SK-N-SH (cell line): ENCODE data around the gene TMEM143. TPM values are rescaled to one million over a fixed set of nuclear protein-coding genes. Genes with fewer than 3 reads are reported as not detected.

ENCODE experiments used
- CTCF ChIA-PET: fragments of 300-600, 350-600 bp; formaldehyde crosslinking; extraction: SDS; loops from one replicate; lab custom pipeline; 2021; lab: Yijun Ruan, JAX
- POLR2A ChIA-PET: fragments of 350-600 bp; sonication (Branson Sonifier 250); formaldehyde crosslinking; extraction: SDS; loops from one replicate; lab custom pipeline; 2020; ENCODE audit warnings: antibody characterized with exemption, inconsistent platforms; lab: Yijun Ruan, JAX
- DNase-seq: peaks from one replicate; pipeline ENCODE4 v3.0.0; 2012
- H2AFZ ChIP-seq: fragments of 200-600 bp; sonication (generic); 2 replicates; pipeline ENCODE4 v1.8.1; 2016; ENCODE audit warnings: antibody characterized with exemption, mild to moderate bottlenecking, low read depth
- H3F3A ChIP-seq: fragments of 200-600 bp; sonication (generic); replicated peaks from 2 replicates; pipeline ENCODE3; 2016; ENCODE audit warnings: antibody characterized with exemption, mild to moderate bottlenecking; ENCODE audit not compliant: insufficient read depth
- H3K27ac ChIP-seq, 2 experiments: fragments of 200-500 bp in 1 of 2; fragments of 200-600 bp in 1 of 2; sonication (Bioruptor generic) in 1 of 2; sonication (generic), shearing (Covaris generic) in 1 of 2; 2 replicates each; pipeline versions ENCODE4 v1.5.1 to v1.6.1; 2014 to 2016; ENCODE audit warnings: low read depth in 2 of 2, inconsistent platforms in 1 of 2, low read length in 1 of 2, mild to moderate bottlenecking in 1 of 2, mixed read lengths in 1 of 2
- H3K27me3 ChIP-seq: fragments of 200-600 bp; sonication (generic), shearing (Covaris generic); 2 replicates; pipeline ENCODE4 v1.6.1; 2016; ENCODE audit warnings: mixed run types; ENCODE audit not compliant: insufficient read depth
- H3K36me3 ChIP-seq, 2 experiments: fragments of 200-500 bp in 1 of 2; fragments of 200-600 bp in 1 of 2; sonication (Bioruptor generic) in 1 of 2; sonication (generic) in 1 of 2; replicated peaks in 1 of 2; 2 replicates each; pipeline versions ENCODE3 to v1.5.1; 2014 to 2016; ENCODE audit warnings: low read length in 1 of 2, mild to moderate bottlenecking in 1 of 2; ENCODE audit not compliant: insufficient read depth in 2 of 2, control insufficient read depth in 1 of 2
- H3K4me1 ChIP-seq, 2 experiments: fragments of 200-500 bp in 1 of 2; fragments of 200-600 bp in 1 of 2; sonication (Bioruptor generic) in 1 of 2; sonication (generic), shearing (Covaris generic) in 1 of 2; 2 replicates each; pipeline versions ENCODE4 v1.5.1 to v1.6.1; 2014 to 2016; ENCODE audit warnings: low read depth in 1 of 2, low read length in 1 of 2, mixed run types in 1 of 2; ENCODE audit not compliant: insufficient read depth in 2 of 2, control insufficient read depth in 1 of 2
- H3K4me2 ChIP-seq: fragments of 200-600 bp; sonication (generic), shearing (Covaris generic); 2 replicates; pipeline ENCODE4 v1.6.1; 2017; ENCODE audit warnings: mixed run types
- H3K4me3 ChIP-seq, 2 experiments: fragments of 200-500 bp in 1 of 2; fragments of 200-600 bp in 1 of 2; sonication (Bioruptor generic) in 1 of 2; sonication (generic), shearing (Covaris generic) in 1 of 2; 2 replicates each; pipeline versions ENCODE4 v1.5.1 to v1.8.1; 2014 to 2016; ENCODE audit warnings: low read depth in 2 of 2, inconsistent platforms in 1 of 2, low read length in 1 of 2, mild to moderate bottlenecking in 1 of 2, mixed read lengths in 1 of 2, moderate library complexity in 1 of 2
- H3K79me2 ChIP-seq: fragments of 200-600 bp; sonication (generic); 2 replicates; pipeline ENCODE4 v1.8.1; 2017; ENCODE audit warnings: mild to moderate bottlenecking; ENCODE audit not compliant: insufficient read depth
- H3K9ac ChIP-seq: fragments of 200-600 bp; sonication (generic); 2 replicates; pipeline ENCODE4 v1.6.1; 2017; ENCODE audit warnings: mixed run types
- H3K9me2 ChIP-seq: fragments of 200-600 bp; sonication (generic); 2 replicates; pipeline ENCODE4 v1.6.1; 2017; ENCODE audit warnings: mixed run types
- H3K9me3 ChIP-seq: fragments of 200-600 bp; sonication (generic); 2 replicates; pipeline ENCODE4 v1.6.1; 2017; ENCODE audit warnings: mixed run types, mild to moderate bottlenecking, moderate library complexity
- H4K20me1 ChIP-seq: fragments of 200-600 bp; sonication (generic); 2 replicates; pipeline ENCODE4 v1.6.1; 2017; ENCODE audit warnings: mild to moderate bottlenecking, mixed run types; ENCODE audit not compliant: insufficient read depth
- ELF1 ChIP-seq: IDR thresholded peaks from 2 replicates; pipeline ENCODE4 v1.4.0; 2012
- GABPA ChIP-seq: IDR thresholded peaks from 2 replicates; pipeline ENCODE4 v1.4.0; 2012; ENCODE audit warnings: low read depth, mild to moderate bottlenecking
- MEF2A ChIP-seq: IDR thresholded peaks from 2 replicates; pipeline ENCODE4 v1.4.0; 2012; ENCODE audit warnings: low read depth, borderline replicate concordance
- POLR2AphosphoS5 ChIP-seq: IDR thresholded peaks from 2 replicates; pipeline ENCODE4 v1.6.1; 2012; ENCODE audit warnings: low read depth, low read length
- SIN3A ChIP-seq: IDR thresholded peaks from 2 replicates; pipeline ENCODE4 v1.6.1; 2012; ENCODE audit warnings: low read depth, mild to moderate bottlenecking, low read length, moderate library complexity, borderline replicate concordance
- WGBS: methylation state at CpG from one replicate; pipeline ENCODE4 v1.1.6; 2017; ENCODE audit warnings: low lambda C conversion rate; 5-methylcytosine and 5-hydroxymethylcytosine counted together
- polyA plus RNA-seq, 3 experiments: library from polyadenylated mRNA; depleted of rRNA; stranded (reverse); fragments of >200 nt; gene quantifications; 2 replicates each; pipeline ENCODE4 v1.2.3, GENCODE V29; 2012
- TF ChIP-seq, protein P1 (sequence below): IDR thresholded peaks from 2 replicates; pipeline ENCODE4 v1.4.0; 2012; ENCODE audit warnings: low read depth

TMEM143 gene
- polyA plus RNA-seq, 1 of the 3 experiments (the other 2 are of a cell fraction), result 21.9 TPM

DNA sequence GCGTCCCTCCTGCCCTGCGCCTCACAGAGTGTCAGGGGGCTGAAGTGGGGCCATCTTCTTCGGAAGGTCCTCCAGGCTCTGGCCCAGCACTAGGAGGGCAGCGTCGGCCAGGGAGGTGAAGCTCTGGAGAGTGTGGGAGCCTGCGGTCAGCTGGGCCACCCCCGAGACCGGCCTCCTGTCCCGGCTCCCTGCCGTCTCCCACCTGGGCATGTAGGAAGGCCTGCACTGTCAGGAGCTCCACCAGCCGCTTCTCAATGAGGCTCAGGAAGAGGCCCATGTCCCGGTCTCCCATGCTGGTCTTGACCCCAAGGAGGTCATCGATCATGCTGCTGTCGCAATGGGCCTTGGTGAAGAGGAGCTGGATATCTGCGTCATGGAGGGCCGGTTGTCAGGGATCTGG lies 65.8 kb downstream of the TMEM143 start:
- H3K4me3 ChIP-seq, result no peak overlapping the region
- H3K4me2 ChIP-seq, result no peak overlapping the region
- H3K4me1 ChIP-seq, result no peaks in the 10 kb centered on the region
- no peaks in the 10 kb centered on the region for H4K20me1 ChIP-seq
- no peaks in the 10 kb centered on the region for H3K79me2 ChIP-seq
- H3K9ac ChIP-seq, result no peak overlapping the region
- TF ChIP-seq ELF1, result no peak
- no peak for TF ChIP-seq MEF2A
- H3K9me3 ChIP-seq, result no peaks in the 10 kb centered on the region
- peaks cover under 1% of the 10 kb centered on the region for H3F3A ChIP-seq
- POLR2A ChIA-PET, result no interaction called here
- H3K27ac ChIP-seq, result no peak overlapping the region
- no peak for DNase-seq
- H3K9me2 ChIP-seq, result no peaks in the 10 kb centered on the region
- H3K36me3 ChIP-seq, result no peaks in the 10 kb centered on the region
- no peaks in the 10 kb centered on the region for H3K27me3 ChIP-seq
- WGBS, result 88% methylated on average over 3 of the region's 16 CpGs
- CTCF ChIA-PET, result interaction anchor here (1.3 to 10.8 kb wide), 2 partner anchors 16 to 29 kb away, joined by 5 to 159 read pairs; partner anchors contain the start of gene ZNF114
- no peak overlapping the region for H2AFZ ChIP-seq

DNA sequence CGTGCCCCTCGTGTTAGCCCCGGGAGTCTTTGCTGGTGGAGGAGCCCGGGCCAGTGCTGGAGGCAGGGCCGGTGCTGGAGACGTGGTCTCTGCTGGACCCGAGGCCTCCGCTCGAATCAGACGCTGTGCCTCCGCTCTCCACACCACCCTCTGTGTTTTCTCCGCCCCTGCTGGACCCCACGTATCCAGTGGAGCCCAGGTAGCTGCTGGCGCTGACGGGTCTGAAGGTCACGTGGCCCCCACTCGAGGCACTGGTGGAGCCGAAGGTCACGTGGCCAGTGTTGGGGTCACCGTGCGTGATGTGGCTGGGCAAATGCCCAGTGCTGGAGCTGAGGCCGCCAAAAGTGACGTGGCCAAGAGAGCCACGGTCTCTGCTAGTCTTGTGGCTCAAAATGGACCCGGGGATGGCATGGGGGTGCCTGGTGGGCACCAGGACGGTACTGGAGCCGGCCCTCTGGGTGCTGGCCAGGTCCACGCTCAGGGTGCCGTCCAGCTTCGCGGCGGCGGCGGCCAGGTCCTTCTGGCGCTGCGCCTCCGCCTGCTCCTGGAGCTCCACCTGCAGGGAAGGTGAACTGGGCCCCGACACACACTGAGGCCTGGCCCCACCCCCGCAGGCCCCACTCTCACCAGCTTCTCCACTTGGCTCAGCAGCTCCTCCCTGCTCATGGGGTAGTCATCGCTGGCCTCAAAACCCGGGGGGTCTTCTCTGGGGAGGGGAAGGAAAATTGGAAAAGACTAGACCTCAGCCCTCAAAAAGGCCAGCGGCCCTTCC lies 66.6 kb downstream of the TMEM143 start:
- TF ChIP-seq, protein P1, sequence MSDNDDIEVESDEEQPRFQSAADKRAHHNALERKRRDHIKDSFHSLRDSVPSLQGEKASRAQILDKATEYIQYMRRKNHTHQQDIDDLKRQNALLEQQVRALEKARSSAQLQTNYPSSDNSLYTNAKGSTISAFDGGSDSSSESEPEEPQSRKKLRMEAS, result no peak
- no peak for TF ChIP-seq SIN3A
- no peak for TF ChIP-seq GABPA
- no peak for TF ChIP-seq ELF1
- TF ChIP-seq POLR2AphosphoS5, result no peak
- H3K9ac ChIP-seq, result no peak overlapping the region
- no peaks in the 10 kb centered on the region for H3K9me3 ChIP-seq
- H3F3A ChIP-seq, result peaks cover 5% of the 10 kb centered on the region
- H3K36me3 ChIP-seq, result no peaks in the 10 kb centered on the region
- no peak overlapping the region for H3K4me2 ChIP-seq
- H3K27me3 ChIP-seq, result no peaks in the 10 kb centered on the region
- no peak overlapping the region for H3K27ac ChIP-seq
- 75% methylated on average over 23 of the region's 42 CpGs for WGBS
- H3K4me1 ChIP-seq, result no peaks in the 10 kb centered on the region
- no peaks in the 10 kb centered on the region for H4K20me1 ChIP-seq
- no peaks in the 10 kb centered on the region for H3K79me2 ChIP-seq
- CTCF ChIA-PET, result interaction anchor here (10.8 kb wide), 1 partner anchor 28 kb away, joined by 159 read pairs; the partner anchor contains the start of gene ZNF114
- no peak for DNase-seq
- no peak overlapping the region for H3K4me3 ChIP-seq
- POLR2A ChIA-PET, result no interaction called here
- no peak overlapping the region for H2AFZ ChIP-seq
- H3K9me2 ChIP-seq, result no peaks in the 10 kb centered on the region

DNA sequence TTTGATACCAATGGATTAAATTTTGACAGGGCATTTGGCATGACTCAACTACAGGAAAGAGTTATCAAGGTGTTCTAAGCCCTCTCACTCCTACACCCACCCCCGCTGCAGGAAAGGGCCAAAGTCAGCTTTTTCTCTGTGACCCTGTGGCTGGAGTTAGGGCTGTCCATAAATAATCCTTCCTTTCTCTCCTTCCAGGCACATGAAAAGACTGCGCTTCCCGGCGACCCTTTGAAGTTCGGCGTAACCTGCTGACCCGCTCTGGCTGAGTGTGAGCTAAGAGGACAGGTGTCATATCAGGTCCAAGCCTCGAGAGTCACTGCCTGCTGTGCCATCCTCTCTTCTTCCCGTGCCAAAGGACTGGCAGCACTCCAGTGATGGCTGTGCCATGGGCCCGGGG lies 68.3 kb downstream of the TMEM143 start:
- Histone ChIP-seq H3K36me3 (no peaks in the 10 kb centered on the region), H3K9ac (no peak overlapping the region), H3K4me2 (no peak overlapping the region), H3K27me3 (no peaks in the 10 kb centered on the region), H3K9me3 (no peaks in the 10 kb centered on the region), H4K20me1 (no peaks in the 10 kb centered on the region), H2AFZ (no peak overlapping the region), H3F3A (peaks cover 5% of the 10 kb centered on the region), H3K9me2 (no peaks in the 10 kb centered on the region), H3K79me2 (no peaks in the 10 kb centered on the region), H3K4me1 (peaks cover 0 to 4% of the 10 kb centered on the region in 2 experiments; a peak in 1 of 4 replicates), H3K27ac (no peak overlapping the region), H3K4me3 (no peak overlapping the region)
- no peak for TF ChIP-seq GABPA
- TF ChIP-seq, protein P1, result no peak
- ChIA-PET POLR2A (interaction anchor here (0.6 kb wide), 1 partner anchor 17 kb away, joined by 3 read pairs; no protein-coding TSS in a partner anchor), CTCF (interaction anchor here (0.7 to 10.8 kb wide), 5 partner anchors 12 to 332 kb away, joined by 3 to 159 read pairs (median 4); partner anchors contain the start of gene ZNF114)
- WGBS, result 78% methylated on average over 10 of the region's 10 CpGs
- no peak for DNase-seq
